A375 (cell line): ENCODE data around the gene CBS. TPM values are rescaled to one million over a fixed set of nuclear protein-coding genes. Genes with fewer than 3 reads are reported as not detected.

Source experiments
- total RNA-seq: library from RNA; depleted of rRNA; stranded (reverse); fragments of >200 nt; shearing (Covaris generic); gene quantifications from 2 replicates; pipeline ENCODE4 v1.2.3, GENCODE V29; 2014; rRNA removed

Gene CBS
- total RNA-seq, result 56.7 and 60.5 TPM in 2 replicates

GRCh38 chr21:43075170-43076022, at the start of gene CBS:
TSS of gene CBS (minus strand) at chr21:43075835. CDS start at chr21:43072193, 3,642 bp downstream.

DNA sequence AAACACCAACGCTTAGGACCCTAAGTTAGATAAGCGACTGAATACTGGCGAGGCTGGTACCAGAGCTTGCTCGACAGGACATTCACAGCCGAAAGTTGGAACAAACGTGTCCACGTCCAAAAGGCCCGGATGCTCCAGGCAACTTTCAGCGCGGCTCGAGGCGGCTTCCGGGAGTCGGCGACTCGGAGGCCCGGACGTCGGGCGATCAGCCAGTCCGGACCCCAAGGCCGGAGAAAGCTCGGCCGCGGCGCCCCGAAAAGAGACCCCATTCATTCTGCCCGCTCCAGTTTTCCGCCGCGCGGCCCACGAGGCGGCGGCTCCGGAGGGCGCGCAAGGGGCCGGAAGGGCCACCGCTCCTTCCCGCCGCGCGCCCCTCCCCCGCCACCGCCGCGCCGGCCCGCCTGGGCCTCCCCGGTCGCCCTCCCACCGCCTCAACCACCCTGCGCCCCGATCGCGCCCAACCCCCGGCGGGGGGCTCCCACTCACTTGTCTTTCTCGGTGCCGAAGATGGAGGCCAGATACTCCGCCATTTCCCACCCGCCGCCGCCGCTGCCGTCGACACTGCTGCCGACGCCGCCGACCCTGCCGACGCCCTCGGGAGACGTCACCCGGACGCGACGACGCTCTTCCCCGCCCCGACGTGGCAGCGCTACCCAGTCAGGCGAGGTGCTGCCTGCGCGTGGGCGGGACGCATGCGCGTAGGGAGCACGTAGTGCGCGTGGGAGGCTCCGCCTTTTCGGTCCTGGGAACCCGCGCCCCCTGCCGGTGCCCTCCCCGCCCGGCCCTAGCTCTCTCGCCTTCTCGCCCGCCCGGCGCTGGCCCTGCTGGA, 31.5 kb upstream of the CBS start, which contains the start of gene U2AF1:
Gene U2AF1, minus strand, starts transcription at position 606 of the 829 bp plus-strand sequence. Its CDS starts 76 bp downstream, at position 530.

Other genes with a start within 250 kb of the CBS start
- 18.8 and 20.2 TPM in 2 replicates for gene WDR4, start 196.3 kb downstream of the CBS start, total RNA-seq
- 39.3 and 41.5 TPM in 2 replicates for gene NDUFV3, start 182.5 kb downstream of the CBS start, total RNA-seq
- gene ERVH48-1, start 150.2 kb downstream of the CBS start, total RNA-seq, result not detected in 2 replicates
- 19.3 and 22.7 TPM in 2 replicates for gene PKNOX1, start 101.3 kb downstream of the CBS start, total RNA-seq
- gene U2AF1, start 31.7 kb upstream of the CBS start, total RNA-seq, result 23.3 and 23.9 TPM in 2 replicates
- gene CRYAA, start 93.2 kb upstream of the CBS start, total RNA-seq, result not detected in 2 replicates